ENCODE measurements around the gene SEC24A. TPM values are rescaled to one million over a fixed set of nuclear protein-coding genes. Genes with fewer than 3 reads are reported as not detected.

The SEC24A gene
- total RNA-seq, 2 experiments from 2014 or later = 5.6 to 20.5 TPM

- no peaks in the 10 kb centered on the region for H4K20me1 ChIP-seq (ENCODE audit: insufficient read depth, low read length)
- H3K9me2 ChIP-seq (ENCODE audit: insufficient read depth, low read length) = no peaks in the 10 kb centered on the region
- no peaks in the 10 kb centered on the region for H3K79me2 ChIP-seq (ENCODE audit: insufficient read depth, low read depth, low read length)
- peaks cover 43% of the 10 kb centered on the region for H3K36me3 ChIP-seq (ENCODE audit: insufficient read depth, low read length)
- intact Hi-C loops (cut with micrococcal nuclease; ENCODE audit: unreplicated experiment) = no loop called here
- H3K9me3 ChIP-seq (ENCODE audit: low read length) = no peaks in the 10 kb centered on the region
- TF ChIP-seq, protein P1, sequence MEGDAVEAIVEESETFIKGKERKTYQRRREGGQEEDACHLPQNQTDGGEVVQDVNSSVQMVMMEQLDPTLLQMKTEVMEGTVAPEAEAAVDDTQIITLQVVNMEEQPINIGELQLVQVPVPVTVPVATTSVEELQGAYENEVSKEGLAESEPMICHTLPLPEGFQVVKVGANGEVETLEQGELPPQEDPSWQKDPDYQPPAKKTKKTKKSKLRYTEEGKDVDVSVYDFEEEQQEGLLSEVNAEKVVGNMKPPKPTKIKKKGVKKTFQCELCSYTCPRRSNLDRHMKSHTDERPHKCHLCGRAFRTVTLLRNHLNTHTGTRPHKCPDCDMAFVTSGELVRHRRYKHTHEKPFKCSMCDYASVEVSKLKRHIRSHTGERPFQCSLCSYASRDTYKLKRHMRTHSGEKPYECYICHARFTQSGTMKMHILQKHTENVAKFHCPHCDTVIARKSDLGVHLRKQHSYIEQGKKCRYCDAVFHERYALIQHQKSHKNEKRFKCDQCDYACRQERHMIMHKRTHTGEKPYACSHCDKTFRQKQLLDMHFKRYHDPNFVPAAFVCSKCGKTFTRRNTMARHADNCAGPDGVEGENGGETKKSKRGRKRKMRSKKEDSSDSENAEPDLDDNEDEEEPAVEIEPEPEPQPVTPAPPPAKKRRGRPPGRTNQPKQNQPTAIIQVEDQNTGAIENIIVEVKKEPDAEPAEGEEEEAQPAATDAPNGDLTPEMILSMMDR (conservative IDR thresholded peaks at IDR 0.05; ENCODE audit: low read length) = no peak
- TF ChIP-seq EZH2phosphoT487 (IDR thresholded peaks at IDR 0.05; ENCODE audit: borderline replicate concordance, low read depth, low read length) = no peak
- no peak overlapping the region for H3K4me3 ChIP-seq (ENCODE audit: low read depth, low read length, poor library complexity, severe bottlenecking)
- no peak overlapping the region for H3K27ac ChIP-seq (ENCODE audit: low read depth, low read length, poor library complexity, severe bottlenecking)
- H2AFZ ChIP-seq (ENCODE audit: low read length) = no peak overlapping the region
- POLR2A ChIA-PET = interaction anchor here (0.9 to 1.4 kb wide), 2 partner anchors 11 to 12 kb away, joined by 4 read pairs; no protein-coding TSS in a partner anchor
- no peak overlapping the region for H3K4me2 ChIP-seq (ENCODE audit: low read length)
- CTCF ChIA-PET (ENCODE audit: unreplicated experiment) = no interaction called here
- DNase-seq (ENCODE audit: low spot score) = no peak
- BruUV-seq (replicated peaks) = no TSS peak
- no peaks in the 10 kb centered on the region for H3K4me1 ChIP-seq (ENCODE audit: insufficient read depth, low read length, poor library complexity, severe bottlenecking)
Measured at GRCh38 chr5:134724872-134725271, 76.3 kb downstream of the SEC24A start.

GRCh38 chr5:134732819-134733218 lies 84.2 kb downstream of the SEC24A start:
- H3K4me3 ChIP-seq (ENCODE audit: low read depth, low read length, poor library complexity, severe bottlenecking) = no peak overlapping the region
- peaks cover 36% of the 10 kb centered on the region for H3K4me1 ChIP-seq (ENCODE audit: insufficient read depth, low read length, poor library complexity, severe bottlenecking)
- no peaks in the 10 kb centered on the region for H3K9me3 ChIP-seq (ENCODE audit: low read length)
- no peaks in the 10 kb centered on the region for H3K36me3 ChIP-seq (ENCODE audit: insufficient read depth, low read length)
- H3K9me2 ChIP-seq (ENCODE audit: insufficient read depth, low read length) = no peaks in the 10 kb centered on the region
- intact Hi-C loops (cut with micrococcal nuclease; ENCODE audit: unreplicated experiment) = loop anchor here (10.0 kb wide), 1 partner anchor 462 kb away; no protein-coding TSS in a partner anchor
- H3K4me2 ChIP-seq (ENCODE audit: low read length) = no peak overlapping the region
- DNase-seq (ENCODE audit: low spot score) = no peak
- H3K27ac ChIP-seq (ENCODE audit: low read depth, low read length, poor library complexity, severe bottlenecking) = no peak overlapping the region
- H4K20me1 ChIP-seq (ENCODE audit: insufficient read depth, low read length) = no peaks in the 10 kb centered on the region
- TF ChIP-seq, protein P1 (conservative IDR thresholded peaks at IDR 0.05; ENCODE audit: low read length) = no peak
- no peak for TF ChIP-seq EZH2phosphoT487 (IDR thresholded peaks at IDR 0.05; ENCODE audit: borderline replicate concordance, low read depth, low read length)
- no peak overlapping the region for H2AFZ ChIP-seq (ENCODE audit: low read length)
- ChIA-PET CTCF (ENCODE audit: unreplicated experiment) (no interaction called here), POLR2A (interaction anchor here (0.6 kb wide), 1 partner anchor 71 kb away, joined by 5 read pairs; no protein-coding TSS in a partner anchor)
- H3K79me2 ChIP-seq (ENCODE audit: insufficient read depth, low read depth, low read length) = no peaks in the 10 kb centered on the region
- BruUV-seq (replicated peaks) = no TSS peak

DNA sequence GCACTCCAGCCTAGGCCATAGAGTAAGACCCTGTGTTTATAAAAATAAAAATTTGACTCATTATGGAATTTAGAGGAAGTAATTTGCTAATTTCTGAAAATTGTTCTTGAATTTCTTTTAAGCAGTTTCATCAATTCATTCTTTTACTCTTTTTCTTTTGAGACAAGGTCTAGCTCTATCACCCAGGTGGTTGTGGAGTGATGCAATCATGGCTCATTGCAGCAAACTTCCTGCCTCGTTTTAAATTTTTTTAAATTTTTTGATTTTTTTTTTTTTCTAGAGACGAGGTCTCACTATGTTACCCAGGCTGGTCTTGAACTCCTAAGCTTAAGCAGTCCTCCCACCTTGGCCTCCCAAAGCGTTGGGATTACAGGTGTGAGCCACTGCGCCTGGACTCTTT lies 86.7 kb downstream of the SEC24A start:
- peak; percentile 59 for DNase-seq (ENCODE audit: low spot score)
- Histone ChIP-seq H3K4me3 (ENCODE audit: low read depth, low read length, poor library complexity, severe bottlenecking) (no peak overlapping the region), H3K79me2 (ENCODE audit: insufficient read depth, low read depth, low read length) (peaks cover 17% of the 10 kb centered on the region), H2AFZ (ENCODE audit: low read length) (peak overlapping the region; percentile 44), H3K9me3 (ENCODE audit: low read length) (no peaks in the 10 kb centered on the region), H3K9me2 (ENCODE audit: insufficient read depth, low read length) (no peaks in the 10 kb centered on the region), H3K4me2 (ENCODE audit: low read length) (no peak overlapping the region), H3K36me3 (ENCODE audit: insufficient read depth, low read length) (no peaks in the 10 kb centered on the region), H3K27ac (ENCODE audit: low read depth, low read length, poor library complexity, severe bottlenecking) (peak overlapping the region; percentile 43), H4K20me1 (ENCODE audit: insufficient read depth, low read length) (no peaks in the 10 kb centered on the region), H3K4me1 (ENCODE audit: insufficient read depth, low read length, poor library complexity, severe bottlenecking) (peaks cover 46% of the 10 kb centered on the region)
- no TSS peak for BruUV-seq (replicated peaks)
- CTCF ChIA-PET (ENCODE audit: unreplicated experiment) = no interaction called here
- intact Hi-C loops (cut with micrococcal nuclease; ENCODE audit: unreplicated experiment) = loop anchor here (5.0 to 10.0 kb wide), 4 partner anchors 323 to 508 kb away; partner anchors contain the start of genes CDKN2AIPNL, PPP2CA and UBE2B
- POLR2A ChIA-PET = interaction anchor here (0.7 to 2.6 kb wide), 9 partner anchors 10 to 1403 kb away, joined by 3 to 11 read pairs (median 4); partner anchors contain the start of genes C5orf24 and PCBD2
- TF ChIP-seq, protein P1 (conservative IDR thresholded peaks at IDR 0.05; ENCODE audit: low read length) = no peak
- no peak for TF ChIP-seq EZH2phosphoT487 (IDR thresholded peaks at IDR 0.05; ENCODE audit: borderline replicate concordance, low read depth, low read length)

All from OCI-LY7 (cell line).